Neuronal stem cell (in vitro differentiated cells): ENCODE data around the gene ST14.

Source experiments
- DNase-seq: peaks from one replicate; pipeline ENCODE4 v3.0.0-alpha.2; 2013; ENCODE audit warnings: low spot score
- H2AFZ ChIP-seq: one replicate; pipeline ENCODE4 v1.6.1; 2013; ENCODE audit warnings: mild to moderate bottlenecking, low read length, inconsistent platforms
- H2AK5ac ChIP-seq: 2 replicates; pipeline ENCODE4 v1.6.1; 2013; ENCODE audit warnings: low read depth, mild to moderate bottlenecking, inconsistent platforms, low read length, moderate library complexity, mixed read lengths
- H2BK120ac ChIP-seq: 2 replicates; pipeline ENCODE4 v1.6.1; 2013; ENCODE audit warnings: low read depth, mild to moderate bottlenecking, inconsistent platforms, low read length, moderate library complexity, mixed read lengths
- H2BK12ac ChIP-seq: one replicate; pipeline ENCODE4 v1.6.1; 2013; ENCODE audit warnings: low read length, inconsistent platforms
- H2BK15ac ChIP-seq: 2 replicates; pipeline ENCODE4 v1.6.1; 2013; ENCODE audit warnings: mild to moderate bottlenecking, low read length, inconsistent platforms, mixed read lengths
- H2BK5ac ChIP-seq: one replicate; pipeline ENCODE4 v1.6.1; 2013; ENCODE audit warnings: inconsistent platforms, mild to moderate bottlenecking, low read length, moderate library complexity
- H3K14ac ChIP-seq: one replicate; pipeline ENCODE4 v1.6.1; 2013; ENCODE audit warnings: low read length, inconsistent platforms
- H3K18ac ChIP-seq: 2 replicates; pipeline ENCODE4 v1.6.1; 2013; ENCODE audit warnings: low read length, inconsistent platforms
- H3K23ac ChIP-seq: 2 replicates; pipeline ENCODE4 v1.6.1; 2013; ENCODE audit warnings: low read depth, mild to moderate bottlenecking, mixed read lengths, low read length, inconsistent platforms; ENCODE audit not compliant: poor library complexity
- H3K27ac ChIP-seq: replicated peaks from 3 replicates; pipeline ENCODE4 v1.5.1; 2013; ENCODE audit warnings: low read length, inconsistent platforms
- H3K27me3 ChIP-seq, 3 experiments: 2 replicates each; pipeline ENCODE4 v1.6.1; 2013; ENCODE audit warnings: low read length in 3 of 3, mild to moderate bottlenecking in 2 of 3, inconsistent platforms in 1 of 3, low read depth in 1 of 3, mixed read lengths in 1 of 3, moderate library complexity in 1 of 3; ENCODE audit not compliant: control insufficient read depth in 3 of 3, insufficient read depth in 3 of 3
- H3K36me3 ChIP-seq, 2 donors: replicated peaks in 1 of 2; 2 replicates each; pipeline ENCODE4 v1.6.1; 2013; ENCODE audit warnings: low read length in 2 of 2; ENCODE audit not compliant: control insufficient read depth in 2 of 2, insufficient read depth in 2 of 2
- H3K4ac ChIP-seq: 2 replicates; pipeline ENCODE4 v1.6.1; 2013; ENCODE audit warnings: inconsistent platforms, mild to moderate bottlenecking, low read length, moderate library complexity
- H3K4me1 ChIP-seq, 2 donors: 1 replicate in 1 of 2; 2 replicates in 1 of 2; pipeline ENCODE4 v1.6.1; 2013; ENCODE audit warnings: low read length in 2 of 2, low read depth in 1 of 2; ENCODE audit not compliant: control insufficient read depth in 2 of 2, insufficient read depth in 1 of 2
- H3K4me2 ChIP-seq: one replicate; pipeline ENCODE4 v1.6.1; 2013; ENCODE audit warnings: mild to moderate bottlenecking, low read length, inconsistent platforms; ENCODE audit not compliant: insufficient read depth, poor library complexity, severe bottlenecking
- H3K4me3 ChIP-seq, 2 donors: 2 replicates each; pipeline ENCODE4 v1.5.1; 2013; ENCODE audit warnings: low read length in 2 of 2, mild to moderate bottlenecking in 2 of 2, inconsistent platforms in 1 of 2, moderate library complexity in 1 of 2
- H3K79me1 ChIP-seq: one replicate; pipeline ENCODE4 v1.6.1; 2013; ENCODE audit warnings: low read depth, mild to moderate bottlenecking, inconsistent platforms, low read length, moderate library complexity
- H3K9ac ChIP-seq: one replicate; pipeline ENCODE4 v1.6.1; 2013; ENCODE audit warnings: mild to moderate bottlenecking, low read depth, low read length, inconsistent platforms; ENCODE audit not compliant: poor library complexity
- H3K9me3 ChIP-seq, 2 donors: replicated peaks in 1 of 2; 2 replicates each; pipeline versions ENCODE3 to v1.6.1; 2013; ENCODE audit warnings: low read length in 2 of 2, mild to moderate bottlenecking in 2 of 2, inconsistent platforms in 1 of 2, low read depth in 1 of 2, mixed read lengths in 1 of 2, moderate library complexity in 1 of 2; ENCODE audit not compliant: control insufficient read depth in 2 of 2, insufficient read depth in 1 of 2
- H4K8ac ChIP-seq: one replicate; pipeline ENCODE4 v1.6.1; 2013; ENCODE audit warnings: low read depth, mild to moderate bottlenecking, inconsistent platforms, low read length, moderate library complexity
- H4K91ac ChIP-seq: one replicate; pipeline ENCODE4 v1.6.1; 2013; ENCODE audit warnings: low read length, low read depth, mild to moderate bottlenecking, inconsistent platforms; ENCODE audit not compliant: poor library complexity
- WGBS, 2 donors: extraction: QIAGEN DNeasy Blood & Tissue Kit; methylation state at CpG; one replicate each; pipeline ENCODE4 v1.1.7; 2013; ENCODE audit warnings: missing lambda C conversion rate in 2 of 2, mixed read lengths in 1 of 2; ENCODE audit not compliant: insufficient read length in 2 of 2, insufficient replicate concordance in 1 of 2; ENCODE audit errors: extremely low coverage in 2 of 2; 5-methylcytosine and 5-hydroxymethylcytosine counted together

ST14 gene

GRCh38 chr11:130202009-130202817, 42.6 kb downstream of the ST14 start:
- Histone ChIP-seq H3K4ac (no peak overlapping the region), H2BK5ac (no peak overlapping the region), H3K9ac (no peak overlapping the region), H2BK120ac (no peak overlapping the region), H3K79me1 (no peaks in the 10 kb centered on the region), H3K9me3 (peaks cover 5 to 10% of the 10 kb centered on the region in 2 donors), H2BK12ac (no peak overlapping the region), H3K4me2 (no peak overlapping the region), H2AK5ac (no peak overlapping the region), H3K4me1 (no peaks in the 10 kb centered on the region), H3K23ac (no peak overlapping the region), H3K36me3 (no peaks in the 10 kb centered on the region), H2AFZ (no peak overlapping the region), H4K8ac (no peak overlapping the region), H3K27ac (no peak overlapping the region), H3K27me3 (peaks cover 0 to 12% (median 0%) of the 10 kb centered on the region in 3 experiments), H3K4me3 (no peak overlapping the region), H3K18ac (no peak overlapping the region), H3K14ac (no peak overlapping the region), H2BK15ac (no peak overlapping the region), H4K91ac (no peak overlapping the region)
- DNase-seq = no peak
- WGBS, 2 donors = no CpG with 5 or more reads among the region's 12 CpGs

- no peaks in the 10 kb centered on the region for H3K4me1 ChIP-seq
- WGBS, 2 donors = no CpG with 5 or more reads among the region's 25 CpGs
- H2BK15ac ChIP-seq = no peak overlapping the region
- H2AFZ ChIP-seq = no peak overlapping the region
- no peak overlapping the region for H2AK5ac ChIP-seq
- H3K14ac ChIP-seq = no peak overlapping the region
- peaks cover 0 to 12% (median 0%) of the 10 kb centered on the region in 3 experiments for H3K27me3 ChIP-seq
- no peak overlapping the region for H3K27ac ChIP-seq
- H3K9me3 ChIP-seq = peaks cover 5 to 10% of the 10 kb centered on the region in 2 donors
- H3K18ac ChIP-seq = peak overlapping the region; percentile 16
- no peak overlapping the region for H4K8ac ChIP-seq
- H3K9ac ChIP-seq = no peak overlapping the region
- H3K4ac ChIP-seq = no peak overlapping the region
- peak overlapping the region; percentile 49 for H3K23ac ChIP-seq
- no peak overlapping the region for H4K91ac ChIP-seq
- H3K79me1 ChIP-seq = no peaks in the 10 kb centered on the region
- no peak overlapping the region for H3K4me2 ChIP-seq
- no peak overlapping the region for H2BK120ac ChIP-seq
- no peak for DNase-seq
- no peak overlapping the region for H2BK12ac ChIP-seq
- H3K4me3 ChIP-seq = no peak overlapping the region
- no peaks in the 10 kb centered on the region for H3K36me3 ChIP-seq
- H2BK5ac ChIP-seq = no peak overlapping the region
Measured at GRCh38 chr11:130202818-130203689, 43.5 kb downstream of the ST14 start.

- H3K4me1 ChIP-seq = no peaks in the 10 kb centered on the region
- H4K8ac ChIP-seq = no peak overlapping the region
- no peak overlapping the region for H2BK12ac ChIP-seq
- H2BK120ac ChIP-seq = no peak overlapping the region
- H3K18ac ChIP-seq = no peak overlapping the region
- H3K14ac ChIP-seq = no peak overlapping the region
- WGBS, 2 donors = no CpG with 5 or more reads among the region's 27 CpGs
- H3K4ac ChIP-seq = no peak overlapping the region
- no peaks in the 10 kb centered on the region for H3K79me1 ChIP-seq
- peak overlapping the region; percentile 53 for H2AK5ac ChIP-seq
- no peak overlapping the region for H3K27ac ChIP-seq
- no peak overlapping the region for H3K9ac ChIP-seq
- H3K36me3 ChIP-seq = no peaks in the 10 kb centered on the region
- H3K4me3 ChIP-seq = peak overlapping the region in 1 of 2 donors; percentile 61
- H2AFZ ChIP-seq = no peak overlapping the region
- no peak overlapping the region for H2BK15ac ChIP-seq
- H2BK5ac ChIP-seq = no peak overlapping the region
- DNase-seq = no peak
- no peak overlapping the region for H3K23ac ChIP-seq
- peaks cover 0 to 15% (median 0%) of the 10 kb centered on the region in 3 experiments for H3K27me3 ChIP-seq
- no peak overlapping the region for H4K91ac ChIP-seq
- peaks cover 5 to 10% of the 10 kb centered on the region in 2 donors for H3K9me3 ChIP-seq
- H3K4me2 ChIP-seq = no peak overlapping the region
Measured at GRCh38 chr11:130203766-130204702, 44.5 kb downstream of the ST14 start.
